ENCODE results near the gene SRC.

Gene SRC

DNA sequence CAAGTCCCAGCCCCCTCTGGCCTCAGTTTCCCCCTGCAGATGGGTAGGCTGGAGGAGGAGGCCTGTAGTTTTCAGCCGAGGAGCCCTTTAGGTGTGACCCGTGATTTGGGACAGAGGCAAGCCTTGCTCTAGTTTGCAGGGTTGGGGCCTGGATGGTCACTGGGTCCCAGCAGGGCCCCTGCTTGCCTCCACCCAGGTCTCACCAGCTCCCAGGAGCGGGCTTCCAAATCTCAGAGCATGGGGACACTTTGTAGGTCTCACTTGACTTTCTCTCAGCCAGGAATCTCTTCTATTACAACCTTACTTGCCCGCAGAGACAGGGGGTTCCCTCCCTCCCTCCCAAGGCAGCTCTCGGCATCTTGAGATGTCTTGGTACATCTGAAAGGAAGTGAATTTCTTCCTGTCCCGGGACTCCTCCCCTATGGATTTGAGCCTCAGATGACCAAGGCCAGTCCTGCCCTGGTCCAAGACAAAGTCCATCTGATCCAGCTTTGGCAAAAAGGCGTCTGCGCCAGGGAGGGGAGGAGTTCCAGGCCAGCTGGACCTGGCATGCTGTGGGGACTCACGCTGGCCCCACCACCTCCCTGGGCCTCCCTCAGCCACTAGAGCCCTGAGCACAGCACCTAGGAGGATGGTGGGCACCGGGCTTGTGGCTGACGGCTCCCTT lies 47.4 kb downstream of the SRC start:
- in situ Hi-C loops (cut with MboI; ENCODE audit: low sequenced_read_pairs), result no loop called here

- in situ Hi-C loops (cut with MboI; ENCODE audit: low sequenced_read_pairs), result no loop called here
Measured at GRCh38 chr20:37393863-37394542, 48.1 kb downstream of the SRC start.

GRCh38 chr20:37394543-37395409 lies 48.8 kb downstream of the SRC start:
- in situ Hi-C loops (cut with MboI; ENCODE audit: low sequenced_read_pairs), result no loop called here

- in situ Hi-C loops (cut with MboI; ENCODE audit: low sequenced_read_pairs), result no loop called here
Measured at GRCh38 chr20:37395410-37395797, 49.5 kb downstream of the SRC start.

- in situ Hi-C loops (cut with MboI; ENCODE audit: low sequenced_read_pairs), result no loop called here
Measured at GRCh38 chr20:37395921-37396415, 50.0 kb downstream of the SRC start.

GRCh38 chr20:37396416-37397075 lies 50.6 kb downstream of the SRC start:
- in situ Hi-C loops (cut with MboI; ENCODE audit: low sequenced_read_pairs), result no loop called here

GRCh38 chr20:37397076-37397953 lies 51.4 kb downstream of the SRC start:
- in situ Hi-C loops (cut with MboI; ENCODE audit: low sequenced_read_pairs), result no loop called here

- in situ Hi-C loops (cut with MboI; ENCODE audit: low sequenced_read_pairs), result no loop called here
Measured at GRCh38 chr20:37397954-37398749, 52.2 kb downstream of the SRC start.

- in situ Hi-C loops (cut with MboI; ENCODE audit: low sequenced_read_pairs), result no loop called here
Measured at GRCh38 chr20:37398750-37399621, 53.0 kb downstream of the SRC start.

- in situ Hi-C loops (cut with MboI; ENCODE audit: low sequenced_read_pairs), result no loop called here
Measured at GRCh38 chr20:37401282-37401929, 55.5 kb downstream of the SRC start.

GRCh38 chr20:37401930-37402675 lies 56.2 kb downstream of the SRC start:
- in situ Hi-C loops (cut with MboI; ENCODE audit: low sequenced_read_pairs), result no loop called here

- in situ Hi-C loops (cut with MboI; ENCODE audit: low sequenced_read_pairs), result no loop called here
Measured at GRCh38 chr20:37403107-37404033, 57.4 kb downstream of the SRC start.

DNA sequence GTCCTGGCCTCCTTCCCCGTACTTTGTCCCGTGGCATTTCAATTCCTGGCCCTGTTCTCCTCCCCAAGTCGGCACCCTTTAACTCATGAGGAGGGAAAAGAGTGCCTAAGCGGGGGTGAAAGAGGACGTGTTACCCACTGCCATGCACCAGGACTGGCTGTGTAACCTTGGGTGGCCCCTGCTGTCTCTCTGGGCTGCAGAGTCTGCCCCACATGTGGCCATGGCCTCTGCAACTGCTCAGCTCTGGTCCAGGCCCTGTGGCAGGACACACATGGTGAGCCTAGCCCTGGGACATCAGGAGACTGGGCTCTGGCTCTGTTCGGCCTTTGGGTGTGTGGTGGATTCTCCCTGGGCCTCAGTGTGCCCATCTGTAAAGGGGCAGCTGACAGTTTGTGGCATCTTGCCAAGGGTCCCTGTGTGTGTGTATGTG lies 58.5 kb downstream of the SRC start:
- in situ Hi-C loops (cut with MboI; ENCODE audit: low sequenced_read_pairs), result no loop called here

DNA sequence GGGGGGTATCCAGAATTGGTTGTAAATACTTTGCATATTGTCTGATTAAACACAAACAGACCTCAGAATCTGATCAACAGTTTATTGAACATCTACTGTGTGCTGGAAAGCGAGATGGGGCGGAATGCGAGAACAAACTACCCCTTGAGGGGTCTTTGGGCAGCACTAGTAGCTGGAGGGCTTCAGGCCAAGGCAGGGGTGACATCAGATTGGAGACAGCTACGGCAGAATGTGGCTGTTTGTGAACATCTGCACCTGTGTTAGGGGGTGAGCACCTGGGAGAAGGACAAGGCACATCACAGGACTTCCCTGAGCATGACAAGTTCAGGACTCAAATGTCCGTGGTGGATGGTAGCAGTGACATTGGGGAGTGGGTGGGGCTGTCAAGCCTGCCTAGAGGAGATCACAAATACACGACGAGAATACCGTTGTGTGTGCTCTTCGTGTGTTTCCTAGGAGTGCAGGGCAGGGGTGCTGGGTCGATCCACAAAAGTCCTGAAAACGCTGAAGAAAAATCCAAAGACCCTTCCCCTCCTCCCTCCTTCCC lies 59.5 kb downstream of the SRC start:
- in situ Hi-C loops (cut with MboI; ENCODE audit: low sequenced_read_pairs), result no loop called here
